GM06990 (cell line): ENCODE results near the gene OR2T35.

Experiments used
- DNase-seq: peaks from one replicate; pipeline ENCODE4 v3.0.0-alpha.2; 2011; ENCODE audit not compliant: insufficient read length; ENCODE audit errors: extremely low read depth
- H3K27me3 ChIP-seq: replicated peaks from 2 replicates; pipeline ENCODE4 v1.6.0; 2011; ENCODE audit warnings: low read length; ENCODE audit not compliant: control insufficient read depth, insufficient read depth
- H3K36me3 ChIP-seq: 2 replicates; pipeline ENCODE4 v1.5.1; 2011; ENCODE audit warnings: low read length; ENCODE audit not compliant: control insufficient read depth, insufficient read depth
- H3K4me3 ChIP-seq: replicated peaks from 2 replicates; pipeline ENCODE4 v1.5.1; 2011; ENCODE audit warnings: low read depth, mild to moderate bottlenecking, control low read depth, low read length
- CTCF ChIP-seq: IDR thresholded peaks from 2 replicates; pipeline ENCODE4 v1.5.1; 2011; ENCODE audit warnings: low read length, control low read depth, mild to moderate bottlenecking, inconsistent platforms; ENCODE audit not compliant: insufficient read depth, poor library complexity, severe bottlenecking

The OR2T35 gene

GRCh38 chr1:248589334-248589733, 55.7 kb downstream of the OR2T35 start:
- Histone ChIP-seq H3K27me3 (no peaks in the 10 kb centered on the region), H3K4me3 (no peak overlapping the region), H3K36me3 (no peaks in the 10 kb centered on the region)
- DNase-seq = no peak
- no peak for TF ChIP-seq CTCF
